HG02763 (cell line): Measurements from ENCODE around the gene MAN1C1.
"Not testable (repeated sequence)": the region's sequence is repeated elsewhere in the genome, so short reads cannot be mapped to it uniquely, and the experiment has no call there.

ENCODE experiments used
- ATAC-seq: cut with Tn5 transposase; IDR thresholded peaks from one replicate; pipeline ENCODE4 v1.9.1; 2021; ENCODE audit warnings: mild to moderate bottlenecking, moderate library complexity; ENCODE audit not compliant: unreplicated experiment

Gene MAN1C1

GRCh38 chr1:25581764-25582163 lies 34.8 kb upstream of the MAN1C1 start:
- ATAC-seq: no peak

- ATAC-seq: no peak
These were observed 32.8 kb upstream of the MAN1C1 start for GRCh38 chr1:25583519-25584370.

- ATAC-seq: no peak
These were observed 30.4 kb upstream of the MAN1C1 start for GRCh38 chr1:25586181-25586588.

GRCh38 chr1:25587290-25587689 lies 29.3 kb upstream of the MAN1C1 start:
- ATAC-seq: no peak

- ATAC-seq: not testable (repeated sequence)
These were observed 28.4 kb upstream of the MAN1C1 start for GRCh38 chr1:25588224-25588623.

GRCh38 chr1:25588786-25589185 lies 27.8 kb upstream of the MAN1C1 start:
- not testable (repeated sequence) for ATAC-seq

GRCh38 chr1:25590096-25590824 lies 26.3 kb upstream of the MAN1C1 start:
- ATAC-seq: no peak

GRCh38 chr1:25593861-25594260 lies 22.7 kb upstream of the MAN1C1 start:
- ATAC-seq: no peak

GRCh38 chr1:25594971-25595370 lies 21.6 kb upstream of the MAN1C1 start:
- no peak for ATAC-seq

- ATAC-seq: not testable (repeated sequence)
These were observed 19.9 kb upstream of the MAN1C1 start for GRCh38 chr1:25596641-25597040.

- ATAC-seq: no peak
These were observed 17.7 kb upstream of the MAN1C1 start for GRCh38 chr1:25598879-25599278.

- ATAC-seq: no peak
These were observed 16.5 kb upstream of the MAN1C1 start for GRCh38 chr1:25599969-25600610.

- not testable (repeated sequence) for ATAC-seq
These were observed 15.5 kb upstream of the MAN1C1 start for GRCh38 chr1:25600971-25601699.

GRCh38 chr1:25603779-25604538 lies 12.6 kb upstream of the MAN1C1 start:
- ATAC-seq: not testable (repeated sequence)

GRCh38 chr1:25607123-25607522 lies 9.5 kb upstream of the MAN1C1 start:
- no peak for ATAC-seq

- ATAC-seq: peak; percentile 61
These were observed 8.0 kb upstream of the MAN1C1 start for GRCh38 chr1:25608488-25609178.

- no peak for ATAC-seq
These were observed 6.7 kb upstream of the MAN1C1 start for GRCh38 chr1:25609921-25610320.

GRCh38 chr1:25610822-25611630 lies 5.6 kb upstream of the MAN1C1 start:
- ATAC-seq: no peak

- no peak for ATAC-seq
These were observed 4.7 kb upstream of the MAN1C1 start for GRCh38 chr1:25611843-25612242.
